ENCODE data around the gene DCLK2.

- no peak for TF ChIP-seq CTCF (IDR thresholded peaks at IDR 0.05)
- no peak for TF ChIP-seq POLR2A (IDR thresholded peaks at IDR 0.05)
Measured at GRCh38 chr4:150252741-150253140, 174.5 kb downstream of the DCLK2 start.

Data from ovary (tissue), 3 donors.